ENCODE measurements around the gene GJB1.

GJB1 gene

DNA sequence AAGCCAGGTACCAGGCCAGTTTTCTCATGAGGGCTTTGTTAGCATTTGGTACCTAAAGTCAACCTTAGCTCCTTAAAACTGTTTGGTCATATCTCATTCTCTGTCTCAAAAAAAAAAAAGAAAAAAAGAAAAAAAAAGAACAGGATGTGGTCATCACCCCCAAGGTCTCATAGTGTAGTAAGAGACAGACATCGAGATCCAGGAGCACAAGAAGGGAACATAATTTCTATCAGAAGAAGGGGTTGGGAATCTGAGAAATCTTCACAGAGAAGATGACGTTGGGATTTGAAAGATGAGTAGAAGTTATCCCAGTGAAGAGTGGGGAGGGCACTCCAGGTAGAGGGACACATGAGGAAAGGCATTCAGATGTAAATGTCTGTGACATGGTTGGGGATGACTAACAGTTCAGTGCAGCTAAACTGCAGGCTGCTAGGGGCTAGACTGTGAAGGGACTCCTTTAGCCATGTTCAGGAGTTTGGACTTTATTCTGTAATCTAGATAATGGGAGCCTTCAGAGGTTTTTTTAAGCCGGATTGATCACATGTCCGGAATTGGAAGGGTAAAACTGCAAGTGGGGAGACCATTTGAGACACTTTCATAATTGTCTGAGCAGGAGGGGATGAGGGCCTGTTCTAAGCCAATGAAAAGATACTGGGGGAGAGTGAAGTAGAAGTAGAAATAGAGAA is 26.9 kb upstream of the GJB1 start:
- no peaks in the 10 kb centered on the region for H4K20me1 ChIP-seq (ENCODE audit: insufficient read depth, low read length)
- H3K9me3 ChIP-seq (ENCODE audit: insufficient read depth, low read length, severe bottlenecking): no peaks in the 10 kb centered on the region
- peak; percentile 8 for DNase-seq
- peaks cover 35% of the 10 kb centered on the region for H3K79me2 ChIP-seq (ENCODE audit: insufficient read depth, low read length)
- H3K4me3 ChIP-seq (ENCODE audit: low read depth in 1 of 2, low read length in 2 of 2): peak overlapping the region in 1 of 2 experiments; percentile 58; a peak in 3 of 4 replicates
- ATAC-seq (ENCODE audit: insufficient read depth, low read depth): peak; percentile 63
- H3K27me3 ChIP-seq (ENCODE audit: insufficient read depth, low read length, poor library complexity): no peaks in the 10 kb centered on the region
- peak overlapping the region; percentile 51 for H2AFZ ChIP-seq (ENCODE audit: low read depth, low read length)
- peak overlapping the region; percentile 72 for H3K4me2 ChIP-seq (ENCODE audit: insufficient read depth, low read length)
- H3K36me3 ChIP-seq (ENCODE audit: insufficient read depth, low read length): no peaks in the 10 kb centered on the region
- peaks cover 25% of the 10 kb centered on the region for H3K4me1 ChIP-seq (ENCODE audit: insufficient read depth, low read length)
- peak overlapping the region; percentile 64 for H3K9ac ChIP-seq (ENCODE audit: low read depth, low read length)
- peak overlapping the region; percentile 77 for H3K27ac ChIP-seq (ENCODE audit: low read length)
- TF ChIP-seq, protein P1, sequence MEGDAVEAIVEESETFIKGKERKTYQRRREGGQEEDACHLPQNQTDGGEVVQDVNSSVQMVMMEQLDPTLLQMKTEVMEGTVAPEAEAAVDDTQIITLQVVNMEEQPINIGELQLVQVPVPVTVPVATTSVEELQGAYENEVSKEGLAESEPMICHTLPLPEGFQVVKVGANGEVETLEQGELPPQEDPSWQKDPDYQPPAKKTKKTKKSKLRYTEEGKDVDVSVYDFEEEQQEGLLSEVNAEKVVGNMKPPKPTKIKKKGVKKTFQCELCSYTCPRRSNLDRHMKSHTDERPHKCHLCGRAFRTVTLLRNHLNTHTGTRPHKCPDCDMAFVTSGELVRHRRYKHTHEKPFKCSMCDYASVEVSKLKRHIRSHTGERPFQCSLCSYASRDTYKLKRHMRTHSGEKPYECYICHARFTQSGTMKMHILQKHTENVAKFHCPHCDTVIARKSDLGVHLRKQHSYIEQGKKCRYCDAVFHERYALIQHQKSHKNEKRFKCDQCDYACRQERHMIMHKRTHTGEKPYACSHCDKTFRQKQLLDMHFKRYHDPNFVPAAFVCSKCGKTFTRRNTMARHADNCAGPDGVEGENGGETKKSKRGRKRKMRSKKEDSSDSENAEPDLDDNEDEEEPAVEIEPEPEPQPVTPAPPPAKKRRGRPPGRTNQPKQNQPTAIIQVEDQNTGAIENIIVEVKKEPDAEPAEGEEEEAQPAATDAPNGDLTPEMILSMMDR (IDR thresholded peaks at IDR 0.05; ENCODE audit: borderline replicate concordance, extremely low read depth, low read length, poor library complexity, severe bottlenecking): no peak
- TF ChIP-seq EZH2 (IDR thresholded peaks at IDR 0.05; ENCODE audit: borderline replicate concordance, low read depth, low read length, severe bottlenecking): no peak

DNA sequence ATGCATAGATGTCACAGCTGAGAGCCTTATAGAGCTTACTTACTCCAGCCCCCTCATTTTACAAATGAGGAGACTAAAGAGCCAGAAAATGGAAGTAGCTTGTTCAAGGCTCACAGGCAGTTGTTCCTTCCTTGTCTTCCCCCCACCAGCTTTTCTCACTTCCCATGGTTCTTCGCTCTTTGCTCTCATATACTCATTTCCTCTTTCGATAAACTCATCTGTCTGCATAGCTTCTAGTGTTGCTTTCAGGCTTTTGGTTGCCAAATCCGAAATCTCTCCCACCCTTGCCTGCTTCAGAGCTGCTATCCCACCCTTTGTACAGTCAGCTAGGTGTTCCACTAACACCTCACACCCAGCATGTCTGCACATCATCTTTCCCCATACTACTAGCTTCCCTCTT is 25.0 kb upstream of the GJB1 start:
- DNase-seq (peak; percentile 46), ATAC-seq (ENCODE audit: insufficient read depth, low read depth) (peak; percentile 74)
- Histone ChIP-seq H3K9ac (ENCODE audit: low read depth, low read length) (peak overlapping the region; percentile 64), H3K4me2 (ENCODE audit: insufficient read depth, low read length) (peak overlapping the region; percentile 72), H3K27ac (ENCODE audit: low read length) (peak overlapping the region; percentile 88), H3K27me3 (ENCODE audit: insufficient read depth, low read length, poor library complexity) (no peaks in the 10 kb centered on the region), H2AFZ (ENCODE audit: low read depth, low read length) (peak overlapping the region; percentile 77), H3K4me3 (ENCODE audit: low read depth in 1 of 2, low read length in 2 of 2) (peak overlapping the region; percentile 27 to 58; a peak in 3 of 4 replicates), H3K79me2 (ENCODE audit: insufficient read depth, low read length) (peaks cover 34% of the 10 kb centered on the region), H3K4me1 (ENCODE audit: insufficient read depth, low read length) (peaks cover 22% of the 10 kb centered on the region), H4K20me1 (ENCODE audit: insufficient read depth, low read length) (no peaks in the 10 kb centered on the region), H3K36me3 (ENCODE audit: insufficient read depth, low read length) (no peaks in the 10 kb centered on the region), H3K9me3 (ENCODE audit: insufficient read depth, low read length, severe bottlenecking) (no peaks in the 10 kb centered on the region)
- TF ChIP-seq EZH2 (IDR thresholded peaks at IDR 0.05; ENCODE audit: borderline replicate concordance, low read depth, low read length, severe bottlenecking): no peak
- TF ChIP-seq, protein P1 (IDR thresholded peaks at IDR 0.05; ENCODE audit: borderline replicate concordance, extremely low read depth, low read length, poor library complexity, severe bottlenecking): no peak

DNA sequence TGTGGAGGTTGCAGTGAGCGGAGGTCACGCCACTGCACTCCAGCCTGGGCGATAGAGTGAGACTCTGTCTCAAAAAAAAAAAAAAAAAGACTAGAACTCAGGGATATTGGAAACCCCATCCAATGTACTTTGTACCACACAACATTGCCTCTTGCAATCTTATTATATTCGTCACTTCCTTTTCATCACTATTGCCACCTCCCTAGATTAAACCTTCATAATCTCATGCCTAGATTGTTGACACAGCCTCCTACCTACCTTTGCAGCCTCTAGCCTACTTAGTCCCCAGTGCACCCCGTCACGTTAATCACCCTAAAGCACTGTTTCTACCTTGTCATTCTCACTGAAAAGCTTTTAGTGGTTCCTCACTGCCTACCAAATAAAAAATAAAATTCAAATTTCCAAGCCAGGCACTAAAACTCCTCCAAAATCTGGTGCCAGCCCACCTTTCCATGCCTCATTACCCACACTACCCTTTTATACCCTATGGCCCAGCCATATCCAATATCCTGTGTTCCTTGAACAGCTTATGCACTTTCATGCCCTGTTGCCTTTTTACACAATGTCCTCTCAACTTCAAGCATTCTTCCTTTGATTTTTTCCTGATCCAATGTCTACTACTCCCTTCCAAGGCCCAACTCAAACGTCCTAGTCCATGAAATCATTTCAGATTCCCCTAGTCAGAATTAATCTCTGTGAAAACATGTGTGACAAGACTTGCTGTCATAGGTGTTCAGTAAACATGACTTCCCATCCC is 23.6 kb upstream of the GJB1 start:
- no peak overlapping the region for H3K4me2 ChIP-seq (ENCODE audit: insufficient read depth, low read length)
- no peaks in the 10 kb centered on the region for H4K20me1 ChIP-seq (ENCODE audit: insufficient read depth, low read length)
- no peak for TF ChIP-seq EZH2 (IDR thresholded peaks at IDR 0.05; ENCODE audit: borderline replicate concordance, low read depth, low read length, severe bottlenecking)
- TF ChIP-seq, protein P1 (IDR thresholded peaks at IDR 0.05; ENCODE audit: borderline replicate concordance, extremely low read depth, low read length, poor library complexity, severe bottlenecking): no peak
- H3K9me3 ChIP-seq (ENCODE audit: insufficient read depth, low read length, severe bottlenecking): no peaks in the 10 kb centered on the region
- no peak overlapping the region for H3K4me3 ChIP-seq (ENCODE audit: low read depth in 1 of 2, low read length in 2 of 2)
- H3K9ac ChIP-seq (ENCODE audit: low read depth, low read length): no peak overlapping the region
- no peak overlapping the region for H2AFZ ChIP-seq (ENCODE audit: low read depth, low read length)
- H3K36me3 ChIP-seq (ENCODE audit: insufficient read depth, low read length): no peaks in the 10 kb centered on the region
- H3K27ac ChIP-seq (ENCODE audit: low read length): no peak overlapping the region
- ATAC-seq (ENCODE audit: insufficient read depth, low read depth) (no peak), DNase-seq (no peak)
- H3K27me3 ChIP-seq (ENCODE audit: insufficient read depth, low read length, poor library complexity): no peaks in the 10 kb centered on the region
- H3K79me2 ChIP-seq (ENCODE audit: insufficient read depth, low read length): peaks cover 28% of the 10 kb centered on the region
- peaks cover 22% of the 10 kb centered on the region for H3K4me1 ChIP-seq (ENCODE audit: insufficient read depth, low read length)

Measured in DND-41 (cell line).